ENCODE data around the gene NR2E3. TPM values are rescaled to one million over a fixed set of nuclear protein-coding genes. Genes with fewer than 3 reads are reported as not detected.

Gene NR2E3
- total RNA-seq (2012; rRNA removed): under 0.01 and 0.56 TPM in 2 replicates
- polyA plus RNA-seq (2012; rRNA removed): 0.19 and 0.29 TPM in 2 replicates
- polyA plus RNA-seq (2012; cell fraction: cytosol; rRNA removed): 0.19 and 0.23 TPM in 2 replicates
- 2.0 and 3.6 TPM in 2 replicates for polyA plus RNA-seq (2012; cell fraction: nucleus; rRNA removed; ENCODE audit: low replicate concordance)
- Bru-seq, nascent RNA: percentile 65 among the genes with signal in this experiment
- BruChase-seq, experiment 1, labeled RNA remaining after a 6-hour chase: percentile 67 among the genes with signal in this experiment
- percentile 75 among the genes with signal in this experiment for BruChase-seq, experiment 2, labeled RNA remaining after a 2-hour chase
- long read RNA-seq, partial matches to known transcripts: 1 of 1 reads
- long read RNA-seq, other reads (novel, unspliced or antisense): 0 of 1 reads

DNA sequence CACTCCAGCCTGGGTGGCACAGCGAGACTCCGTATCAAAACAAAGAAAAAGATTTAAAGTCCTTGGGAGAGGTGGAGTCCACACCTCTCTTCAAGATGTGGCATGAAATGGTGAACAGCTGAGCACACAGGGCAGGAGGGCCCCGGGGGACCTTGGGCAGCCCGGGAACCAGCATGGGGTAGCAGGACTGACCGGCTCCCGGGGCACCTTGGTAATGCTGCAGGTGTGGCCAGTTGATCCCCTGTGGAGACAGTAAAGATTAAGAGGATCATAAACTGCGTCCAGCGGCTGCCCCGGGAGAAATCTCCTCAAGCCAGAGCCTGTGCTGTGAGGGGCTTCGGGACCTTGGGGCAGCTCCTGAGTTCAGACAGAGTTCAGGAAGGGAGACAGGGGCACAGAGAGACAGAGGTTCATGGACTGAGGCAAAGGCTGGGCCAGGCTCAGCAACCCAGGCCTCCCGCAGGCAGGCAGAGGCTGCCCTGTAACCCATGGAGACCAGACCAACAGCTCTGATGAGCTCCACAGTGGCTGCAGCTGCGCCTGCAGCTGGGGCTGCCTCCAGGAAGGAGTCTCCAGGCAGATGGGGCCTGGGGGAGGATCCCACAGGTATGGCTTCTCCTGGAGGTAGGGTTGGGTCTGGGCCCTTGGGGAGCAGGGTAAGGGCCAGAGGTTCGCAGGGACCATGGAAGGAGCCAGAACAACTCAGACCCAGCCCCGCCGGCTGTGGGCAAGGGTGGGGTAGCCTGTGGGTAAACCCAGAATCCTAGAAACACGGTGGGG, at the start of gene NR2E3:
Gene NR2E3, plus strand, starts transcription at position 299 of the 780 bp plus-strand sequence. Its CDS starts 190 bp downstream, at position 489.
- intact Hi-C loops (cut with micrococcal nuclease): no loop called here
- no peak for ATAC-seq (ENCODE audit: low read depth)

More for the DNA sequence above, at the start of gene NR2E3:
- Histone ChIP-seq H3K23ac (ENCODE audit: low read depth, low read length) (no peak within 1 kb of the TSS), H2BK5ac (ENCODE audit: low read depth, low read length, poor library complexity, severe bottlenecking) (no peak within 1 kb of the TSS), H2BK15ac (ENCODE audit: low read depth, low read length) (no peak within 1 kb of the TSS), H3K4ac (ENCODE audit: low read depth, low read length) (no peak within 1 kb of the TSS), H2AK5ac (ENCODE audit: low read depth, low read length) (no peak within 1 kb of the TSS), H3K18ac (ENCODE audit: low read depth, low read length) (no peak within 1 kb of the TSS), H3K36me3 (ENCODE audit: control insufficient read depth, insufficient read depth, low read length) (no peaks in the 10 kb centered on the region), H2BK20ac (ENCODE audit: low read depth, low read length) (no peak within 1 kb of the TSS), H4K20me1 (ENCODE audit: insufficient read depth, low read length) (no peaks in the 10 kb centered on the region), H4K5ac (ENCODE audit: low read depth, low read length) (no peak within 1 kb of the TSS), H3K4me2 (ENCODE audit: low read depth, low read length) (no peak within 1 kb of the TSS), H2BK120ac (ENCODE audit: low read depth, low read length) (no peak within 1 kb of the TSS), H2AFZ (replicated peaks; ENCODE audit: low read length, poor library complexity) (no peak within 1 kb of the TSS), H4K91ac (ENCODE audit: insufficient read depth, low read depth, low read length) (no peak within 1 kb of the TSS), H3K14ac (replicated peaks; ENCODE audit: low read depth, low read length) (no peak within 1 kb of the TSS), H3K9me1 (ENCODE audit: insufficient read depth, low read length) (peaks cover 5% of the 10 kb centered on the region; the same call in 1 of the 2 replicates), H3K4me3 (ENCODE audit: insufficient read depth, low read depth, low read length) (no peak within 1 kb of the TSS), H3K27me3 (ENCODE audit: control insufficient read depth, insufficient read depth, low read length) (no peaks in the 10 kb centered on the region), H3K9me3 (ENCODE audit: control insufficient read depth, insufficient read depth, low read length) (no peaks in the 10 kb centered on the region), H3K56ac (ENCODE audit: extremely low read depth, insufficient read depth, low read length) (no peak within 1 kb of the TSS), H3K4me1 (ENCODE audit: control insufficient read depth, insufficient read depth, low read length) (peaks cover 15% of the 10 kb centered on the region), H4K8ac (ENCODE audit: low read depth in 2 of 2, low read length in 2 of 2) (no peak within 1 kb of the TSS), H2AK9ac (replicated peaks; ENCODE audit: low read depth, low read length, poor library complexity) (no peak within 1 kb of the TSS), H3K27ac (ENCODE audit: insufficient read depth, low read length) (no peak within 1 kb of the TSS), H3K9ac (ENCODE audit: low read depth, low read length) (no peak within 1 kb of the TSS), H3K79me1 (ENCODE audit: low read depth in 1 of 2, low read length in 2 of 2) (no peaks in the 10 kb centered on the region)
- BruUV-seq (replicated peaks): no TSS peak
- dilution Hi-C loops (cut with HindIII; ENCODE audit: low sequenced_read_pairs, unreplicated experiment): no loop called here
- CTCF ChIA-PET: no interaction called here
- in situ Hi-C loops (cut with MboI; ENCODE audit: low sequenced_read_pairs): no loop called here
- no peak for TF ChIP-seq RFX5 (IDR thresholded peaks at IDR 0.05; ENCODE audit: low read depth, low read length)
- no peak for TF ChIP-seq FOS (IDR thresholded peaks at IDR 0.05; ENCODE audit: low read depth, low read length)
- TF ChIP-seq MAFK (IDR thresholded peaks at IDR 0.05; ENCODE audit: low read depth, low read length): no peak
- TF ChIP-seq, protein P1, sequence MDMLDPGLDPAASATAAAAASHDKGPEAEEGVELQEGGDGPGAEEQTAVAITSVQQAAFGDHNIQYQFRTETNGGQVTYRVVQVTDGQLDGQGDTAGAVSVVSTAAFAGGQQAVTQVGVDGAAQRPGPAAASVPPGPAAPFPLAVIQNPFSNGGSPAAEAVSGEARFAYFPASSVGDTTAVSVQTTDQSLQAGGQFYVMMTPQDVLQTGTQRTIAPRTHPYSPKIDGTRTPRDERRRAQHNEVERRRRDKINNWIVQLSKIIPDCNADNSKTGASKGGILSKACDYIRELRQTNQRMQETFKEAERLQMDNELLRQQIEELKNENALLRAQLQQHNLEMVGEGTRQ (IDR thresholded peaks at IDR 0.05; ENCODE audit: low read depth, low read length): no peak
- TF ChIP-seq, protein P2, sequence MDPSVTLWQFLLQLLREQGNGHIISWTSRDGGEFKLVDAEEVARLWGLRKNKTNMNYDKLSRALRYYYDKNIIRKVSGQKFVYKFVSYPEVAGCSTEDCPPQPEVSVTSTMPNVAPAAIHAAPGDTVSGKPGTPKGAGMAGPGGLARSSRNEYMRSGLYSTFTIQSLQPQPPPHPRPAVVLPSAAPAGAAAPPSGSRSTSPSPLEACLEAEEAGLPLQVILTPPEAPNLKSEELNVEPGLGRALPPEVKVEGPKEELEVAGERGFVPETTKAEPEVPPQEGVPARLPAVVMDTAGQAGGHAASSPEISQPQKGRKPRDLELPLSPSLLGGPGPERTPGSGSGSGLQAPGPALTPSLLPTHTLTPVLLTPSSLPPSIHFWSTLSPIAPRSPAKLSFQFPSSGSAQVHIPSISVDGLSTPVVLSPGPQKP (IDR thresholded peaks at IDR 0.05; ENCODE audit: borderline replicate concordance, low read depth, low read length): no peak
- no peak for TF ChIP-seq RAD21 (IDR thresholded peaks at IDR 0.05; ENCODE audit: low read length)
- TF ChIP-seq POLR2A (IDR thresholded peaks at IDR 0.05; ENCODE audit: low read depth, low read length): no peak
- no peak for TF ChIP-seq RCOR1 (IDR thresholded peaks at IDR 0.05; ENCODE audit: insufficient replicate concordance, low read length)
- TF ChIP-seq BHLHE40 (IDR thresholded peaks at IDR 0.05; ENCODE audit: low read depth, low read length): no peak
- TF ChIP-seq, protein P3, sequence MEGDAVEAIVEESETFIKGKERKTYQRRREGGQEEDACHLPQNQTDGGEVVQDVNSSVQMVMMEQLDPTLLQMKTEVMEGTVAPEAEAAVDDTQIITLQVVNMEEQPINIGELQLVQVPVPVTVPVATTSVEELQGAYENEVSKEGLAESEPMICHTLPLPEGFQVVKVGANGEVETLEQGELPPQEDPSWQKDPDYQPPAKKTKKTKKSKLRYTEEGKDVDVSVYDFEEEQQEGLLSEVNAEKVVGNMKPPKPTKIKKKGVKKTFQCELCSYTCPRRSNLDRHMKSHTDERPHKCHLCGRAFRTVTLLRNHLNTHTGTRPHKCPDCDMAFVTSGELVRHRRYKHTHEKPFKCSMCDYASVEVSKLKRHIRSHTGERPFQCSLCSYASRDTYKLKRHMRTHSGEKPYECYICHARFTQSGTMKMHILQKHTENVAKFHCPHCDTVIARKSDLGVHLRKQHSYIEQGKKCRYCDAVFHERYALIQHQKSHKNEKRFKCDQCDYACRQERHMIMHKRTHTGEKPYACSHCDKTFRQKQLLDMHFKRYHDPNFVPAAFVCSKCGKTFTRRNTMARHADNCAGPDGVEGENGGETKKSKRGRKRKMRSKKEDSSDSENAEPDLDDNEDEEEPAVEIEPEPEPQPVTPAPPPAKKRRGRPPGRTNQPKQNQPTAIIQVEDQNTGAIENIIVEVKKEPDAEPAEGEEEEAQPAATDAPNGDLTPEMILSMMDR (conservative IDR thresholded peaks at IDR 0.05; ENCODE audit: low read depth, low read length): no peak
- no peak for TF ChIP-seq CHD1 (IDR thresholded peaks at IDR 0.05; ENCODE audit: low read depth, low read length)
- TF ChIP-seq NFE2L2 (IDR thresholded peaks at IDR 0.05; ENCODE audit: low read depth, low read length): no peak
- TF ChIP-seq SMC3 (IDR thresholded peaks at IDR 0.05; ENCODE audit: low read depth, low read length): no peak
- no peak for TF ChIP-seq CEBPB (IDR thresholded peaks at IDR 0.05; ENCODE audit: low read depth, low read length)
- 100% methylated on average over 3 of the region's 16 CpGs; no CpG with 5 or more reads in 1 of the 2 experiments for WGBS, 2 experiments (ENCODE audit: extremely low coverage in 2 of 2, insufficient read length in 1 of 2)
- POLR2A ChIA-PET (ENCODE audit: unreplicated experiment): no interaction called here
- DNase-seq: no peak
